ENCODE measurements around the gene ARHGAP45. TPM values are rescaled to one million over a fixed set of nuclear protein-coding genes. Genes with fewer than 3 reads are reported as not detected.

The ARHGAP45 gene
- total RNA-seq, 3 donors from 2014 or later, result 33.9 to 64.3 (median 58.8) TPM

DNA sequence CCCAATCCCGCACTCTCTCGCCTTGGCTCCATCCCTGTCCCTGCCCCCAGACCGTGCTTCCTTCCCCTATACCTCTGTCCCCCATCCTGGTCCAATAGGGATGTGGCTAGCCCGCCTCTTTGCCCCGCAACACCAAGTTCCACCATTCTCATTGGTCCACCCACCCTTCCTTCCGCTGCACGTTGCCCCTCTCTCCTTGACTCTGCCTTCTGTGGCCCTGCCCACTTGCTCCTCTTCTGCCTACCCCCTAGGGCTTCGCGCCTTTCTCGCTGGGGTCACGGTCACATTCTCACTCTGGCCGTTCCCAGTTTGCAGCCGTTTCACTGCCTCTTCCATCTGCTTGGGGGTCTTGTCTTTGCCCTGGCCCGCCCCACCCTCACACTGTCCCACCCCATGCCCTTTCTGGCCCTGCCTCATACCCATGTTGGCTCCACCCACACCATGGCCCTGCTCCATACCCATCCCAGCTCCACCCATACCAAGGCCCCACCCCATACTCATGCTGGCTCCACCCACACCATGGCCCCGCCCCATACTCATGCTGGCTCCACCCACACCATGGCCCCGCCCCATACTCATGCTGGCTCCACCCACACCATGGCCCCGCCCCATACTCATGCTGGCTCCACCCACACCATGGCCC is 4.5 kb upstream of the ARHGAP45 start:
- Histone ChIP-seq H3K36me3 (ENCODE audit: low read depth) (no peaks in the 10 kb centered on the region), H3K4me1 (ENCODE audit: low read depth) (peaks cover 29% of the 10 kb centered on the region), H3K9me3 (peaks cover 11% of the 10 kb centered on the region), H3K4me3 (no peak overlapping the region)
- intact Hi-C loops (cut with DNase I, micrococcal nuclease), result no loop called here
- ATAC-seq, result no peak
- TF ChIP-seq, protein P1, sequence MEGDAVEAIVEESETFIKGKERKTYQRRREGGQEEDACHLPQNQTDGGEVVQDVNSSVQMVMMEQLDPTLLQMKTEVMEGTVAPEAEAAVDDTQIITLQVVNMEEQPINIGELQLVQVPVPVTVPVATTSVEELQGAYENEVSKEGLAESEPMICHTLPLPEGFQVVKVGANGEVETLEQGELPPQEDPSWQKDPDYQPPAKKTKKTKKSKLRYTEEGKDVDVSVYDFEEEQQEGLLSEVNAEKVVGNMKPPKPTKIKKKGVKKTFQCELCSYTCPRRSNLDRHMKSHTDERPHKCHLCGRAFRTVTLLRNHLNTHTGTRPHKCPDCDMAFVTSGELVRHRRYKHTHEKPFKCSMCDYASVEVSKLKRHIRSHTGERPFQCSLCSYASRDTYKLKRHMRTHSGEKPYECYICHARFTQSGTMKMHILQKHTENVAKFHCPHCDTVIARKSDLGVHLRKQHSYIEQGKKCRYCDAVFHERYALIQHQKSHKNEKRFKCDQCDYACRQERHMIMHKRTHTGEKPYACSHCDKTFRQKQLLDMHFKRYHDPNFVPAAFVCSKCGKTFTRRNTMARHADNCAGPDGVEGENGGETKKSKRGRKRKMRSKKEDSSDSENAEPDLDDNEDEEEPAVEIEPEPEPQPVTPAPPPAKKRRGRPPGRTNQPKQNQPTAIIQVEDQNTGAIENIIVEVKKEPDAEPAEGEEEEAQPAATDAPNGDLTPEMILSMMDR (IDR thresholded peaks at IDR 0.05), result no peak
- DNase-seq, result no peak

DNA sequence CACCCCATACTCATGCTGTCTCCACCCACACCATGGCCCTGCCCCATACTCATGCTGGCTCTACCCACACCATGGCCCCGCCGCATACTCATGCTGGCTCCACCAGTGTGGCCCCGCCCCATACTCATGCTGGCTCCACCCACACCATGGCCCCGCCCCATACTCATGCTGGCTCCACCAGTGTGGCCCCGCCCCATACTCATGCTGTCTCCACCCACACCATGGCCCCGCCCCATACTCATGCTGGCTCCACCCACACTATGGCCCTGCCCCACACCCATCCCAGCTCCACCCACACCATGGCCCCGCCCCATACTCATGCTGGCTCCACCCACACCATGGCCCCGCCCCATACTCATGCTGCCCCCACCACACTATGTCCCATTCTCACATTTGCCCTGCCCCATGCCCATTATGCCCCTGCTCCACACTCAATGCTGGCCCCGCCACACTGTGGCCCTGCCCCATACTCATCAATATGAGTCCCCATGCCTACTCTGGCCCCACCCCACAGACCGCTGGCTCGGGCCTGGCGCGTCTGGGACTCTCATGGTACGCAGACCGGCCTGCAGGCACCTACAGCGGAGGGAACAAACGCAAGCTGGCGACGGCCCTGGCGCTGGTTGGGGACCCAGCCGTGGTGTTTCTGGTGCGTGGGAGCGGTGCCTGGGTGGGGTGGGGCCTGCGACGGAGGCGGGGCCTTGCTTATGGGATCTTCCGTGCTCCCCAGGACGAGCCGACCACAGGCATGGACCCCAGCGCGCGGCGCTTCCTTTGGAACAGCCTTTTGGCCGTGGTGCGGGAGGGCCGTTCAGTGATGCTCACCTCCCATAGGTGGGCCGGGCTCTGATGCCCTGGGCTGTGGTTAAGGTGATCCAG is 3.7 kb upstream of the ARHGAP45 start:
- TF ChIP-seq, protein P1 (IDR thresholded peaks at IDR 0.05), result no peak
- intact Hi-C loops (cut with DNase I, micrococcal nuclease), result no loop called here
- peaks cover 30% of the 10 kb centered on the region for H3K4me1 ChIP-seq (ENCODE audit: low read depth)
- H3K4me3 ChIP-seq, result no peak overlapping the region
- H3K9me3 ChIP-seq, result peaks cover 4% of the 10 kb centered on the region
- DNase-seq (peak; percentile 35 to 78 (median 59)), ATAC-seq (no peak)
- no peaks in the 10 kb centered on the region for H3K36me3 ChIP-seq (ENCODE audit: low read depth)

DNA sequence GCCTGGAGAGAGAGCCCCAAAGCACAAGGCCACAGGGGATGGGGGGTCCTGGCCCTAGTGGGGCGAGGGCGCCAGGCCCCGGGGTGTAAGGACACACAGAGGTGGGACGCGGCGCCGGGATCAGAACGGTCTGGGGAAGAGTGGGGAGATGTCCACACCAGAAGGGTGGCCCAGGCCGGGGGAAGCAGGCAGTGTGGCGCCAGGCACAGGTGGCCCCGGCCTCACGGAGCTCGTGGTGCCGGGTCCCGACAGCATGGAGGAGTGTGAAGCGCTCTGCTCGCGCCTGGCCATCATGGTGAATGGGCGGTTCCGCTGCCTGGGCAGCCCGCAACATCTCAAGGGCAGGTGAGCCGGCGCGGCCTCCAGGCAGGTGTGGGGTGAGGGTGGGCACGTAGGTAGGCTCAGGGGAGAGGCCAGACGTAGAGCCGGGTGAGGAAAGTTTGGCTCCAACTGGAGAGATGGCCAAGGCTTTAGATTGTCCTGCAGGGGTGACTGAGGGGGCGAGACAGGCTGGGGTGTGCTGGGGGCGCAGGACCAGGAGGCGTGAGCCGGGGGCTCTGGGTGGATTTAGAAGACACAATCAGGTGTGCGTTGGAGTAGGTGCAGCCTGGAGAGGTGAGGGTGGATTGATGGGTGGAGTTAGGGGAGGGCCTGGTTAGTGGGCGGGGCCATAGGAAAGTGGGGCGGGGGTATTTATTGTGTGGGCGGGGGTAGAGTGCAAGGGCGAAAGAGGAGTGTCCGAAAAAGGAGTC is 2.9 kb upstream of the ARHGAP45 start:
- Histone ChIP-seq H3K36me3 (ENCODE audit: low read depth) (no peaks in the 10 kb centered on the region), H3K9me3 (no peaks in the 10 kb centered on the region), H3K4me3 (no peak overlapping the region), H3K4me1 (ENCODE audit: low read depth) (peaks cover 34% of the 10 kb centered on the region)
- TF ChIP-seq, protein P1 (IDR thresholded peaks at IDR 0.05), result no peak
- ATAC-seq (peak; percentile 4), DNase-seq (peak; percentile 27 to 63 (median 45))
- intact Hi-C loops (cut with DNase I, micrococcal nuclease), result no loop called here

DNA sequence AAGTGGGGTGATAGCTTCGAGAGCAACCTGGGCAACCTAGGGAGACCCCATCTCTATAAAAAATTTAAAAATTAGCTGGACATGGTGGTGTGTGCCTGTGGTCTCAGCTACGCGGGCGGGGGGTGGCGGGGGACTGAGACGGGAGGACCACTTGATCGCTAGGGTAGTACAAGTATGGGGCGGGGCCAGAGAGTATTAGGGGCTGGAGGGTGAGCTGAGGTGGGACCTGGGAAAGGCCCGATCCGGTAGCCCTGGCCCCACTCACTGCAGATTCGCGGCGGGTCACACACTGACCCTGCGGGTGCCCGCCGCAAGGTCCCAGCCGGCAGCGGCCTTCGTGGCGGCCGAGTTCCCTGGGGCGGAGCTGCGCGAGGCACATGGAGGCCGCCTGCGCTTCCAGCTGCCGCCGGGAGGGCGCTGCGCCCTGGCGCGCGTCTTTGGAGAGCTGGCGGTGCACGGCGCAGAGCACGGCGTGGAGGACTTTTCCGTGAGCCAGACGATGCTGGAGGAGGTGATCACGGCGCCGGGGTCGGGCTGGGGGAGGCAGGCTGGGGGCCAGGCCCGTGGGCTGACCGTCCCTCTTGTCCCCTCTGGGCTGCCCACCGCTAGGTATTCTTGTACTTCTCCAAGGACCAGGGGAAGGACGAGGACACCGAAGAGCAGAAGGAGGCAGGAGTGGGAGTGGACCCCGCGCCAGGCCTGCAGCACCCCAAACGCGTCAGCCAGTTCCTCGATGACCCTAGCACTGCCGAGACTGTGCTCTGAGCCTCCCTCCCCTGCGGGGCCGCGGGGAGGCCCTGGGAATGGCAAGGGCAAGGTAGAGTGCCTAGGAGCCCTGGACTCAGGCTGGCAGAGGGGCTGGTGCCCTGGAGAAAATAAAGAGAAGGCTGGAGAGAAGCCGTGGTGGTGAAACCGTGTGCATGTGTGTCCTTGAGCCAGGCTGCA is 2.0 kb upstream of the ARHGAP45 start:
- TF ChIP-seq, protein P1 (IDR thresholded peaks at IDR 0.05), result peak; percentile 86
- ATAC-seq (peak; percentile 72), DNase-seq (peak; percentile 77 to 82 (median 81))
- Histone ChIP-seq H3K4me1 (ENCODE audit: low read depth) (peaks cover 42% of the 10 kb centered on the region), H3K36me3 (ENCODE audit: low read depth) (no peaks in the 10 kb centered on the region), H3K9me3 (no peaks in the 10 kb centered on the region), H3K4me3 (no peak overlapping the region)
- intact Hi-C loops (cut with DNase I, micrococcal nuclease), result no loop called here
